ENCODE measurements around the gene DIS3L.
"Not testable (repeated sequence)": the region's sequence is repeated elsewhere in the genome, so short reads cannot be mapped to it uniquely, and the experiment has no call there.

The DIS3L gene

DNA sequence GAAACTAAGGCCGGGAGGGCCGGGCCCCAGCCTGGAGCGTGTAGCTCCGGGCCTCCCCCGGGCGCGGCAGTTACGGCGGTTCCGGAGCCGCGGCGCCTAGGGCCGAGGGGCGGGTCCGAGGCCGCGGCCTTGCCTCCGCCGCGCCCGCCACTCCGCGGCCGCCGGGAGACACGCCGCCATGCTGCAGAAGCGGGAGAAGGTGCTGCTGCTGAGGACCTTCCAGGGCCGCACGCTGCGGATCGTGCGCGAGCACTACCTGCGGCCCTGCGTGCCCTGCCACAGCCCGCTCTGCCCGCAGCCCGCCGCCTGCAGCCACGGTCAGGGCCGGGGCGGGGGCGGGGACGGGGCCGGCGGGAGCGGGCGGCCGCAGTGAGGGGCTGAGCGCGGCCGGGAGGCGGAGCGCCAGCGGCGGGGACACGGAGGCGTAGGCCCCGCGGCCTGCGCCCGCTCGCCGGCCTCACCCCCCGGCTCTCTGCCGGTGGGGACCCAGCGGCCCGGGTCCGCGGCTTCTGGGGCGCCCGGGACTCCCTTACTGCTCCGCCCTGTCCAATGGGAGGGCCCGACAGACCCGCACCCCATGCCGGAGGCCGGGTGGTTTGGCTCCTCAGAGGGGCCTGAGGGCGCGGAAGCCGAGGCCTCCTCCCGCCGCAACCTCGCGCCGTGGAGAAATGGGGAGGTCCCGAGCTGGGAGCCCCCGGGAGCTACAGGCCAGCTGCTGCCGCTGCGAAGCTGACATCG is at the start of gene DIS3L:
DIS3L (plus strand) TSS at position 150 of the 738 bp plus-strand sequence; CDS start at position 179, 29 bp downstream.
- TF ChIP-seq ZFP3 (CRISPR knock-in tag; IDR thresholded peaks at IDR 0.05) (no peak), BACH2 (CRISPR knock-in tag; IDR thresholded peaks at IDR 0.05; ENCODE audit: borderline replicate concordance) (no peak), ISL1 (CRISPR knock-in tag; IDR thresholded peaks at IDR 0.05) (no peak)
- TF ChIP-seq, protein P1, sequence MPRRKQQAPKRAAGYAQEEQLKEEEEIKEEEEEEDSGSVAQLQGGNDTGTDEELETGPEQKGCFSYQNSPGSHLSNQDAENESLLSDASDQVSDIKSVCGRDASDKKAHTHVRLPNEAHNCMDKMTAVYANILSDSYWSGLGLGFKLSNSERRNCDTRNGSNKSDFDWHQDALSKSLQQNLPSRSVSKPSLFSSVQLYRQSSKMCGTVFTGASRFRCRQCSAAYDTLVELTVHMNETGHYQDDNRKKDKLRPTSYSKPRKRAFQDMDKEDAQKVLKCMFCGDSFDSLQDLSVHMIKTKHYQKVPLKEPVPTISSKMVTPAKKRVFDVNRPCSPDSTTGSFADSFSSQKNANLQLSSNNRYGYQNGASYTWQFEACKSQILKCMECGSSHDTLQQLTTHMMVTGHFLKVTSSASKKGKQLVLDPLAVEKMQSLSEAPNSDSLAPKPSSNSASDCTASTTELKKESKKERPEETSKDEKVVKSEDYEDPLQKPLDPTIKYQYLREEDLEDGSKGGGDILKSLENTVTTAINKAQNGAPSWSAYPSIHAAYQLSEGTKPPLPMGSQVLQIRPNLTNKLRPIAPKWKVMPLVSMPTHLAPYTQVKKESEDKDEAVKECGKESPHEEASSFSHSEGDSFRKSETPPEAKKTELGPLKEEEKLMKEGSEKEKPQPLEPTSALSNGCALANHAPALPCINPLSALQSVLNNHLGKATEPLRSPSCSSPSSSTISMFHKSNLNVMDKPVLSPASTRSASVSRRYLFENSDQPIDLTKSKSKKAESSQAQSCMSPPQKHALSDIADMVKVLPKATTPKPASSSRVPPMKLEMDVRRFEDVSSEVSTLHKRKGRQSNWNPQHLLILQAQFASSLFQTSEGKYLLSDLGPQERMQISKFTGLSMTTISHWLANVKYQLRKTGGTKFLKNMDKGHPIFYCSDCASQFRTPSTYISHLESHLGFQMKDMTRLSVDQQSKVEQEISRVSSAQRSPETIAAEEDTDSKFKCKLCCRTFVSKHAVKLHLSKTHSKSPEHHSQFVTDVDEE (CRISPR knock-in tag; IDR thresholded peaks at IDR 0.05) = peak; percentile 41; the same call in 1 of the 2 replicates
- peak; percentile 84 for ATAC-seq

DNA sequence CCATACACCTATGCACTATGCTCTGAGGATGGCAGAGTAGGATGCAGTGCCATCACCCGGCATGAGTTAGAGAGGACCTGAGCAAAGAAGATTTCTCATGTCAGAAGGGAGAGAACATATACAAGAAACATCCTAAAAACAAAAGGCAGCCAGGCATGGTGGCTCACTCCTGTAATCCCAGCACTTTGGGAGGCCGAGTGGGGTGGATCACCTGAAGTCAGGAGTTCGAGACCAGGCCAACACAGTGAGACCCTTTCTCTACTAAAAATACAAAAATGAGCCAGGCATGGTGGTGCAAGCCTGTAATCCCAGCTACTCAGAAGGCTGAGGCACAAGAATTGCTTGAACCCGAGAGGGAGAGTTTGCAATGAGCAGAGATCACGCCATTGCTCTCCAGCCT is 47.5 kb upstream of the DIS3L start:
- ATAC-seq = not testable (repeated sequence)

DNA sequence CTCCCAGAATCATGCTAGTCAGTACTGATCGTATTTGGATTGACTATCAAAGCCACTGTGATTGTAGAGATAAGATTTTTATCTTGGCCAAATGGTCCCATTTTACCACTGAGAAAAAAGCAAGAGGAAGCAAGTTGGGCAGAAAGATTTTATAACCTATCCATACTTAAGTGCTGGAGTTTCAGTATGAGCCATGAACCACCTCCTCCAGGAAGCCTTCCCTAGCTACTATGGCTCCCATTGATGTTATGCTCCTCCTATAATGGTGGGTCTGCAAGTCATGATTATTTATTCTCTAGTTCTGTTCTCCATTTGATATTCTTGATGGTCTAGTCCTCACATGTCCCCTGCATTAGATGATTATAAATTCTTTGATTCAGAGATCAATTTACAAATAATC is 46.4 kb upstream of the DIS3L start:
- ATAC-seq = no peak
- TF ChIP-seq ESRRG (CRISPR knock-in tag; IDR thresholded peaks at IDR 0.05) = no peak
- no peak for TF ChIP-seq OSR1 (CRISPR knock-in tag; IDR thresholded peaks at IDR 0.05)
- no peak for TF ChIP-seq ZNF565 (CRISPR knock-in tag; conservative IDR thresholded peaks at IDR 0.05; ENCODE audit: low read depth)
- TF ChIP-seq, protein P2, sequence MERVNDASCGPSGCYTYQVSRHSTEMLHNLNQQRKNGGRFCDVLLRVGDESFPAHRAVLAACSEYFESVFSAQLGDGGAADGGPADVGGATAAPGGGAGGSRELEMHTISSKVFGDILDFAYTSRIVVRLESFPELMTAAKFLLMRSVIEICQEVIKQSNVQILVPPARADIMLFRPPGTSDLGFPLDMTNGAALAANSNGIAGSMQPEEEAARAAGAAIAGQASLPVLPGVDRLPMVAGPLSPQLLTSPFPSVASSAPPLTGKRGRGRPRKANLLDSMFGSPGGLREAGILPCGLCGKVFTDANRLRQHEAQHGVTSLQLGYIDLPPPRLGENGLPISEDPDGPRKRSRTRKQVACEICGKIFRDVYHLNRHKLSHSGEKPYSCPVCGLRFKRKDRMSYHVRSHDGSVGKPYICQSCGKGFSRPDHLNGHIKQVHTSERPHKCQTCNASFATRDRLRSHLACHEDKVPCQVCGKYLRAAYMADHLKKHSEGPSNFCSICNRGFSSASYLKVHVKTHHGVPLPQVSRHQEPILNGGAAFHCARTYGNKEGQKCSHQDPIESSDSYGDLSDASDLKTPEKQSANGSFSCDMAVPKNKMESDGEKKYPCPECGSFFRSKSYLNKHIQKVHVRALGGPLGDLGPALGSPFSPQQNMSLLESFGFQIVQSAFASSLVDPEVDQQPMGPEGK (CRISPR knock-in tag; IDR thresholded peaks at IDR 0.05; ENCODE audit: borderline replicate concordance) = no peak

DNA sequence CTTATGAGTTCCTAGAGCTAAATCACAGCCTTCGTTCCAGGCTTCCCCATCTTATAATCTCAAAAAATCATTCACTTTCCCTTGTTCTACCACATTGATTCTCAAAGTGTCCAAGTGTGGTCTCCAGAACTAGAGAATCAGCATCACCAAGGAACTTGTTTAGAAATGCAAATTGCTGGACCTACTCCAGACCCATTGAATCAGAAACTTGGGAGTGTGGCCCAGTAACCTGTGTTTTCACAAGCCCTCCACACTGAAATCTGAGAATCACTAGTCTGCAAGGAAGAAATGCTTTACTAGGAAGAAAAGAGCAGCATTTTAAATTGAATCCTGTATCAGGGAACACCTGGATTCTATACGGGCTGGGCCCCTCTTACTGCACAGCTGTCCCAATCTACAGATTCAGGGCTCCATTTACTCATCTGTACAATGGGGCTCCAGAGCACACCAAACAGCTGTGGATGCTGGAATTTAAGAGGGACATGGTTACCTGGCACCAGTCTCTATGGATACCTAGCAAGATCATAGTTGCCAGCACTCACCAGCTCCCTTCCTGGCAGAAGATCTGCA is 43.7 kb upstream of the DIS3L start:
- no peak for TF ChIP-seq ZNF70 (CRISPR knock-in tag; IDR thresholded peaks at IDR 0.05)
- no peak for TF ChIP-seq ZNF565 (CRISPR knock-in tag; conservative IDR thresholded peaks at IDR 0.05; ENCODE audit: low read depth)
- no peak for TF ChIP-seq CSDC2 (CRISPR knock-in tag; IDR thresholded peaks at IDR 0.05)
- TF ChIP-seq SNAI2 (CRISPR knock-in tag; IDR thresholded peaks at IDR 0.05) = no peak
- TF ChIP-seq, protein P3, sequence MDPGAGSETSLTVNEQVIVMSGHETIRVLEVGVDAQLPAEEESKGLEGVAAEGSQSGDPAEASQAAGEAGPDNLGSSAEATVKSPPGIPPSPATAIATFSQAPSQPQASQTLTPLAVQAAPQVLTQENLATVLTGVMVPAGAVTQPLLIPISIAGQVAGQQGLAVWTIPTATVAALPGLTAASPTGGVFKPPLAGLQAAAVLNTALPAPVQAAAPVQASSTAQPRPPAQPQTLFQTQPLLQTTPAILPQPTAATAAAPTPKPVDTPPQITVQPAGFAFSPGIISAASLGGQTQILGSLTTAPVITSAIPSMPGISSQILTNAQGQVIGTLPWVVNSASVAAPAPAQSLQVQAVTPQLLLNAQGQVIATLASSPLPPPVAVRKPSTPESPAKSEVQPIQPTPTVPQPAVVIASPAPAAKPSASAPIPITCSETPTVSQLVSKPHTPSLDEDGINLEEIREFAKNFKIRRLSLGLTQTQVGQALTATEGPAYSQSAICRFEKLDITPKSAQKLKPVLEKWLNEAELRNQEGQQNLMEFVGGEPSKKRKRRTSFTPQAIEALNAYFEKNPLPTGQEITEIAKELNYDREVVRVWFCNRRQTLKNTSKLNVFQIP (CRISPR knock-in tag; IDR thresholded peaks at IDR 0.05; ENCODE audit: borderline replicate concordance, low read depth) = no peak
- TF ChIP-seq TOX (CRISPR knock-in tag; IDR thresholded peaks at IDR 0.05; ENCODE audit: borderline replicate concordance) = no peak
- no peak for TF ChIP-seq ISL1 (CRISPR knock-in tag; IDR thresholded peaks at IDR 0.05)
- TF ChIP-seq ARNTL (CRISPR knock-in tag; IDR thresholded peaks at IDR 0.05; ENCODE audit: borderline replicate concordance, low read depth) = no peak
- TF ChIP-seq, protein P4, sequence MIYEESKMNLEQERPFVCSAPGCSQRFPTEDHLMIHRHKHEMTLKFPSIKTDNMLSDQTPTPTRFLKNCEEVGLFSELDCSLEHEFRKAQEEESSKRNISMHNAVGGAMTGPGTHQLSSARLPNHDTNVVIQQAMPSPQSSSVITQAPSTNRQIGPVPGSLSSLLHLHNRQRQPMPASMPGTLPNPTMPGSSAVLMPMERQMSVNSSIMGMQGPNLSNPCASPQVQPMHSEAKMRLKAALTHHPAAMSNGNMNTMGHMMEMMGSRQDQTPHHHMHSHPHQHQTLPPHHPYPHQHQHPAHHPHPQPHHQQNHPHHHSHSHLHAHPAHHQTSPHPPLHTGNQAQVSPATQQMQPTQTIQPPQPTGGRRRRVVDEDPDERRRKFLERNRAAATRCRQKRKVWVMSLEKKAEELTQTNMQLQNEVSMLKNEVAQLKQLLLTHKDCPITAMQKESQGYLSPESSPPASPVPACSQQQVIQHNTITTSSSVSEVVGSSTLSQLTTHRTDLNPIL (CRISPR knock-in tag; IDR thresholded peaks at IDR 0.05; ENCODE audit: low read depth) = no peak
- TF ChIP-seq, protein P2 (CRISPR knock-in tag; IDR thresholded peaks at IDR 0.05; ENCODE audit: borderline replicate concordance) = no peak
- no peak for TF ChIP-seq GLIS3 (CRISPR knock-in tag; IDR thresholded peaks at IDR 0.05)
- TF ChIP-seq PPARA (CRISPR knock-in tag; IDR thresholded peaks at IDR 0.05; ENCODE audit: borderline replicate concordance) = no peak
- no peak for TF ChIP-seq OSR1 (CRISPR knock-in tag; IDR thresholded peaks at IDR 0.05)
- no peak for TF ChIP-seq ZFP3 (CRISPR knock-in tag; IDR thresholded peaks at IDR 0.05)
- no peak for TF ChIP-seq TCF4 (CRISPR knock-in tag; IDR thresholded peaks at IDR 0.05; ENCODE audit: borderline replicate concordance)
- TF ChIP-seq, protein P5, sequence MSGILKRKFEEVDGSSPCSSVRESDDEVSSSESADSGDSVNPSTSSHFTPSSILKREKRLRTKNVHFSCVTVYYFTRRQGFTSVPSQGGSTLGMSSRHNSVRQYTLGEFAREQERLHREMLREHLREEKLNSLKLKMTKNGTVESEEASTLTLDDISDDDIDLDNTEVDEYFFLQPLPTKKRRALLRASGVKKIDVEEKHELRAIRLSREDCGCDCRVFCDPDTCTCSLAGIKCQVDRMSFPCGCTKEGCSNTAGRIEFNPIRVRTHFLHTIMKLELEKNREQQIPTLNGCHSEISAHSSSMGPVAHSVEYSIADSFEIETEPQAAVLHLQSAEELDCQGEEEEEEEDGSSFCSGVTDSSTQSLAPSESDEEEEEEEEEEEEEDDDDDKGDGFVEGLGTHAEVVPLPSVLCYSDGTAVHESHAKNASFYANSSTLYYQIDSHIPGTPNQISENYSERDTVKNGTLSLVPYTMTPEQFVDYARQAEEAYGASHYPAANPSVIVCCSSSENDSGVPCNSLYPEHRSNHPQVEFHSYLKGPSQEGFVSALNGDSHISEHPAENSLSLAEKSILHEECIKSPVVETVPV (CRISPR knock-in tag; IDR thresholded peaks at IDR 0.05) = no peak
- TF ChIP-seq BACH2 (CRISPR knock-in tag; IDR thresholded peaks at IDR 0.05; ENCODE audit: borderline replicate concordance) = no peak
- no peak for TF ChIP-seq ZFP30 (CRISPR knock-in tag; IDR thresholded peaks at IDR 0.05)
- TF ChIP-seq ESRRG (CRISPR knock-in tag; IDR thresholded peaks at IDR 0.05) = no peak
- no peak for ATAC-seq

Measured in SK-N-SH treated with all-trans-retinoic acid at 6 μM for 48 hours (cell line).